Panc1 (cell line): ENCODE results near the gene PTPRO.

ENCODE experiments used
- CTCF ChIP-seq: fragments of 450-650 bp; IDR thresholded peaks from 2 replicates; pipeline ENCODE4 v1.5.1; 2017; ENCODE audit warnings: mild to moderate bottlenecking
- TCF7L2 ChIP-seq: IDR thresholded peaks from 2 replicates; pipeline ENCODE4 v1.6.1; 2011; ENCODE audit warnings: mild to moderate bottlenecking, low read depth, low read length, inconsistent platforms

DNA sequence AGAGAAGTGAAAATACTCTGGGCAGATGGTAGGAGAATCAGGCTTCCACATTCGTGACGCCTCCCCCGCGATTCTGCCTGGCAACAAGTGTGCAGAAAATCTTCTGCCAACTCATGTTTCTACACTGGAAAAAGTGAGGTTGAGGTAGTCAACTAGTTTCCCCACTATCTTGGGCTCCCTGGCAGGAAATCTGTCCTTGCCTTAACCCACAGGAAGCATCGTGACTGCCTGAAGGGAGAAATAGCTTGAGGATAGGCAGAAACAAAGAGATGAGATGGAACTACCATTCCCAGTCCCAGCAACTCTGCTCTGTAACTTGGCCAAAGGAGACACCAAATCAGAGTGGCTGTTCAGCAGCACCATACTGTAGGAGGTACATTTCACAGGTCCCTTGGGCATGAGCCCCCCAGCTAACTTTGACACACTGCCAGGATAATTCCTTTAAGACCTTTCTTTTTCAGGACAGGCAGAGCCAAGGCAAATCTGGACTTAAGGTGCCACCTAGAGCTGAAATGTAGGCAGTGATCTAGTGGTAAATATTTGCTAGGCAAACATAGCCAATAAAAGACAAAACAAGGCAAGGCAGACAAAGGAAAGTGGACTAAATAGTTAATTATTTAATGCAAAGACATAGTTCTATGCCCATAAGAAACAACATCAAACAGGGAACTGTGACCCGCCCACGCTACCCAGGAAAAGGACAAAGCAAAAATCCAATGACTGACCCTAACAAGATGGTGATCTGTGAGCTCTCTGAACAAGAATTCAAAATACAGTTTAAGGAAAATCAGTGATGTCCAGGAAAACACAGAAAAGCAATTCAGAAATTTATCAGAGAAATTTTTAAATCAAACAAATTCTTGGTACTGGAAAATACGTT is 205.1 kb downstream of the PTPRO start:
- peak; percentile 32 for TF ChIP-seq CTCF
- no peak for TF ChIP-seq TCF7L2
